ENCODE data around the gene TMEM186.
A peak's percentile ranks its signal among the peaks of the same experiment; 100 is the strongest.

Gene TMEM186

GRCh38 chr16:8768283-8768682, 29.2 kb downstream of the TMEM186 start:
- no peak for DNase-seq

GRCh38 chr16:8767176-8767575, 30.3 kb downstream of the TMEM186 start:
- no peak for DNase-seq

- no peak for DNase-seq
Observed at GRCh38 chr16:8764525-8765250, 32.8 kb downstream of the TMEM186 start.

GRCh38 chr16:8763899-8764298, 33.5 kb downstream of the TMEM186 start:
- no peak for DNase-seq

GRCh38 chr16:8763083-8763482, 34.4 kb downstream of the TMEM186 start:
- no peak for DNase-seq

GRCh38 chr16:8762254-8762653, 35.2 kb downstream of the TMEM186 start:
- no peak for DNase-seq

GRCh38 chr16:8761078-8761477, 36.4 kb downstream of the TMEM186 start:
- no peak for DNase-seq

- peak; percentile 4 to 47 for DNase-seq
Observed at GRCh38 chr16:8760021-8760420, 37.4 kb downstream of the TMEM186 start.

GRCh38 chr16:8758022-8758421, 39.4 kb downstream of the TMEM186 start:
- no peak for DNase-seq

GRCh38 chr16:8756755-8757154, 40.7 kb downstream of the TMEM186 start:
- DNase-seq: no peak

GRCh38 chr16:8753416-8754054, 43.9 kb downstream of the TMEM186 start:
- no peak for DNase-seq

GRCh38 chr16:8752706-8753105, 44.7 kb downstream of the TMEM186 start:
- DNase-seq: no peak

GRCh38 chr16:8751481-8752311, 45.7 kb downstream of the TMEM186 start:
- no peak for DNase-seq

GRCh38 chr16:8748944-8749343, 48.5 kb downstream of the TMEM186 start:
- DNase-seq: peak; percentile 70 to 72

Measured in inflammatory macrophage (primary cell).